GM12878 (cell line): ENCODE measurements around the gene MAB21L4.

ENCODE experiments used
- BHLHE40 ChIP-seq, 2 experiments: fragments of 450-650 bp in 1 of 2; IDR thresholded peaks; 2 replicates each; pipeline ENCODE4 v1.6.1; 2011 to 2017; ENCODE audit warnings: low read depth in 2 of 2, borderline replicate concordance in 1 of 2, improper control_type of control experiment in 1 of 2, low read length in 1 of 2, mild to moderate bottlenecking in 1 of 2
- CHD1 ChIP-seq: IDR thresholded peaks from 2 replicates; pipeline ENCODE4 v1.6.1; 2012; ENCODE audit warnings: low read depth, low read length, improper control_type of control experiment
- EP300 ChIP-seq, 2 experiments: fragments of 150-350 bp in 1 of 2; IDR thresholded peaks; 2 replicates each; pipeline ENCODE4 v1.6.1; 2011 to 2012; ENCODE audit warnings: low read depth in 2 of 2, low read length in 2 of 2, borderline replicate concordance in 1 of 2, improper control_type of control experiment in 1 of 2, inconsistent platforms in 1 of 2; ENCODE audit not compliant: control insufficient read depth in 1 of 2
- FOXK2 ChIP-seq: fragments of 450-650 bp; IDR thresholded peaks from 2 replicates; pipeline ENCODE4 v1.6.1; 2017; ENCODE audit warnings: mild to moderate bottlenecking, moderate library complexity
- NFYA ChIP-seq: IDR thresholded peaks from 2 replicates; pipeline ENCODE4 v1.6.1; 2011; ENCODE audit warnings: low read depth, mild to moderate bottlenecking, low read length, improper control_type of control experiment, borderline replicate concordance
- NRF1 ChIP-seq: conservative IDR thresholded peaks from 2 replicates; pipeline ENCODE4 v1.6.1; 2011; ENCODE audit warnings: mild to moderate bottlenecking, low read depth, low read length, improper control_type of control experiment
- PML ChIP-seq: IDR thresholded peaks from 2 replicates; pipeline ENCODE4 v1.6.1; 2012; ENCODE audit warnings: low read length, inconsistent platforms
- POLR2A ChIP-seq: IDR thresholded peaks from 2 replicates; pipeline ENCODE4 v1.6.1; 2011; ENCODE audit warnings: low read depth, mild to moderate bottlenecking, low read length
- POLR2AphosphoS5 ChIP-seq: IDR thresholded peaks from 2 replicates; pipeline ENCODE4 v1.6.1; 2011; ENCODE audit warnings: mild to moderate bottlenecking, low read length, inconsistent platforms
- SMC3 ChIP-seq: IDR thresholded peaks from 2 replicates; pipeline ENCODE4 v1.6.1; 2011; ENCODE audit warnings: low read length, improper control_type of control experiment, borderline replicate concordance
- SUZ12 ChIP-seq: fragments of 200-600 bp; sonication (generic); IDR thresholded peaks from one replicate; pipeline ENCODE4 v1.6.1; 2018; ENCODE audit warnings: antibody characterized with exemption, mild to moderate bottlenecking; ENCODE audit not compliant: unreplicated experiment
- TCF7 ChIP-seq: IDR thresholded peaks from 2 replicates; pipeline ENCODE4 v1.6.1; 2014; ENCODE audit warnings: antibody characterized with exemption, borderline replicate concordance
- ZNF687 ChIP-seq: fragments of 450-650 bp; IDR thresholded peaks from 2 replicates; pipeline ENCODE4 v1.6.1; 2017; ENCODE audit warnings: mild to moderate bottlenecking, moderate library complexity
- TF ChIP-seq, protein P1 (sequence below), 3 experiments: IDR thresholded peaks in 2 of 3; conservative IDR thresholded peaks in 1 of 3; 2 replicates each; pipeline ENCODE4 v1.5.1; 2011; ENCODE audit warnings: low read depth in 3 of 3, low read length in 3 of 3, mild to moderate bottlenecking in 3 of 3, control low read depth in 2 of 3, moderate library complexity in 2 of 3, inconsistent platforms in 1 of 3, mixed read lengths in 1 of 3; ENCODE audit not compliant: control insufficient read depth in 2 of 3, insufficient read depth in 1 of 3; ENCODE audit errors: extremely low read depth in 1 of 3

DNA sequence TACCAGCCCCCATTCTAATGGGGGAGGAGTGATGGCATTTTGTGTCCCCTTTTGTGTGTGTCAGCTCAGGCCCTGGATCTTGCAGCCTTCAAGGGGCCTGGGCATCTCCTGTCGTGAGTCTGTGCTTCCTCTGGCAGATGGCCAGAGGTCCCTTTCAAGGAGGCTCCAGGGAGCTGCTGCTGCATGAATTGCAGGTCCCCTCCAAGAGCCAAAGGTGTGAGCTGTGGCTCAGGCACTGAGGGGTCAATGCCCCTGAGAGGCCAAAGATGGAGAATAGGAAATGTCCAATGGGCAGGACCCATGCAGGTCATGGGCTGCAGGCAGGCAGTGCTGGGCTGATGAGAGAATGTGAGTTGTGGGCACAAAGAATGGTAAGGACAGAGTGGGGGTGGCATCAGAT is 10.4 kb downstream of the MAB21L4 start:
- TF ChIP-seq NFYA (no peak), CHD1 (no peak), BHLHE40 (IDR thresholded peaks at IDR 0.05; ENCODE audit: borderline replicate concordance in 1 of 2, low read depth in 2 of 2, low read length in 1 of 2) (no peak), PML (no peak), ZNF687 (no peak), POLR2A (no peak), NRF1 (no peak), TCF7 (no peak), EP300 (IDR thresholded peaks at IDR 0.05; ENCODE audit: borderline replicate concordance in 1 of 2, control insufficient read depth in 1 of 2, low read depth in 2 of 2, low read length in 2 of 2) (no peak), SMC3 (no peak), FOXK2 (no peak), POLR2AphosphoS5 (no peak), SUZ12 (no peak)
- TF ChIP-seq, protein P1, sequence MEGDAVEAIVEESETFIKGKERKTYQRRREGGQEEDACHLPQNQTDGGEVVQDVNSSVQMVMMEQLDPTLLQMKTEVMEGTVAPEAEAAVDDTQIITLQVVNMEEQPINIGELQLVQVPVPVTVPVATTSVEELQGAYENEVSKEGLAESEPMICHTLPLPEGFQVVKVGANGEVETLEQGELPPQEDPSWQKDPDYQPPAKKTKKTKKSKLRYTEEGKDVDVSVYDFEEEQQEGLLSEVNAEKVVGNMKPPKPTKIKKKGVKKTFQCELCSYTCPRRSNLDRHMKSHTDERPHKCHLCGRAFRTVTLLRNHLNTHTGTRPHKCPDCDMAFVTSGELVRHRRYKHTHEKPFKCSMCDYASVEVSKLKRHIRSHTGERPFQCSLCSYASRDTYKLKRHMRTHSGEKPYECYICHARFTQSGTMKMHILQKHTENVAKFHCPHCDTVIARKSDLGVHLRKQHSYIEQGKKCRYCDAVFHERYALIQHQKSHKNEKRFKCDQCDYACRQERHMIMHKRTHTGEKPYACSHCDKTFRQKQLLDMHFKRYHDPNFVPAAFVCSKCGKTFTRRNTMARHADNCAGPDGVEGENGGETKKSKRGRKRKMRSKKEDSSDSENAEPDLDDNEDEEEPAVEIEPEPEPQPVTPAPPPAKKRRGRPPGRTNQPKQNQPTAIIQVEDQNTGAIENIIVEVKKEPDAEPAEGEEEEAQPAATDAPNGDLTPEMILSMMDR (IDR thresholded peaks at IDR 0.05 in 2 of 3, conservative IDR thresholded peaks at IDR 0.05 in 1 of 3; ENCODE audit: control insufficient read depth in 2 of 3, extremely low read depth in 1 of 3, insufficient read depth in 1 of 3, low read depth in 3 of 3, low read length in 3 of 3) = no peak
